HEK293T (cell line): ENCODE results near the gene SPDYE3.
"Not testable (repeated sequence)": the region's sequence is repeated elsewhere in the genome, so short reads cannot be mapped to it uniquely, and the experiment has no call there.

Experiments
- BHLHE40 ChIP-seq: fragments of 450-650 bp; IDR thresholded peaks from 2 replicates; pipeline ENCODE4 v1.6.1; 2016; ENCODE audit warnings: mild to moderate bottlenecking, moderate library complexity, borderline replicate concordance
- SP1 ChIP-seq: fragments of 450-650 bp; IDR thresholded peaks from 2 replicates; pipeline ENCODE4 v1.6.1; 2017

DNA sequence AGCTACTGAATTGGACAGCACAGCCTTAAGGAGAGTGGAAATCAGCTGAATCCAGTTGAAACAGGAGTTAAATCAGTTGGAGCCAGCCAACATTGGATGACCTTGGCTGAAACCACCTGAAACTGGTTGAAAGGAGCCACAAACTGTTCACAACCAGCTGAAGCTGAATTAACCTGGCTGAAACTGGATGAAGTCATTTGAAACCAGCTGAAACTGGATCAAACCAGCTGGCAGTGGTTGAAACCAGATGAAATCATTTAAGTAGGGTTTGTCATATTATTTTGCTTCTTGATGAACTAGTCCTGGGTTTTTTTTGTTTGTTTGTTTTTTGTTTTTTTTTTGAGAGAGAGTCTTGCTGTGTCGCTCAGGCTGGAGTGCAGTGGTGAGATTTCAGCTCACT lies 15.3 kb upstream of the SPDYE3 start:
- not testable (repeated sequence) for TF ChIP-seq SP1, BHLHE40
